SK-N-MC (cell line): Measurements from ENCODE around the gene GPS2.

Experiments used
- EZH2 ChIP-seq: fragments of 200-600 bp; sonication (generic); IDR thresholded peaks from one replicate; pipeline ENCODE4 v1.6.1; 2017; ENCODE audit warnings: antibody characterized with exemption
- POLR2AphosphoS5 ChIP-seq: IDR thresholded peaks from 2 replicates; pipeline ENCODE4 v1.6.1; 2012; ENCODE audit warnings: mild to moderate bottlenecking, low read depth, low read length, borderline replicate concordance

DNA sequence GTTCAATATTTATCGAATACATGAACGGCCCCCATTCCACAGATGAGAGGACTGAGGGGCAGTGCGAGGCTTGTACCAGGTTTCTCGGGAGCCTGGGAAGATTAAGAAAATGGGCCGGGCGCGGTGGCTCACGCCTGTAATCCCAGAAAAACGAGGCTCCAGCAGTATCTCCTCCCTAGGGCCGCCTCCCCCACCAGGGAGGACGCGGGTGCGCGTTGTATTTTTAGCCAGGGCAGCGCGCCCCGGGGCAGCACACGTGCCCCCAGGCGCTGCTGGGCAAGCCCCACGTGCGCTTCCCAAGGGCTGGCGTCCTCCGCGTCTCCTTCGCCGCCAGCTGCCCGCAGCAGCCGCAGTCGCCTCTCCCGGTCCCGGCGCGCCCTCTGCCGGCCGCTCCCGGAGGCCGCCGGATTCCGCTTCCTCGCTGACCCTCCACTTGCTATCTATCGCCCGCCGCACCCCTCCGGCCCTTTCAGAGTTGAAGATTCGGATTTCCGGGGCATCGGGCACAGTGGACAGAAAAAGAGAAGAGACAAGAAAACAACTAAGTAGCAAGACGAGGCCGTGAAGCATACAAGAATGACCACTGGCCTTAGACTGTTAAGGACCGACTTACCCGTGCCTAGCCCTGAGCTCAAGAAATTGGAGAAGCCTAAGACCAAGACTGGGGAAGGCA lies 18.8 kb downstream of the GPS2 start:
- TF ChIP-seq POLR2AphosphoS5 (no peak), EZH2 (no peak)
